HepG2 (cell line): Measurements from ENCODE around the gene EMID1. TPM values are rescaled to one million over a fixed set of nuclear protein-coding genes. Genes with fewer than 3 reads are reported as not detected.

Source experiments
- ATAC-seq: fragments of 200-7000 bp; cut with Tn5 transposase; 3 replicates; pipeline ENCODE4 v1.9.1; 2020; ENCODE audit warnings: mild to moderate bottlenecking, moderate library complexity
- BruUV-seq: library from RNA; stranded (reverse); fragments of 400-500 nt; replicated peaks from 2 replicates; lab custom pipeline; 2021; lab: Mats Ljungman, UMichigan
- CTCF ChIA-PET: fragments of 300-600 bp; formaldehyde crosslinking; extraction: SDS; loops from one replicate; lab custom pipeline; 2021; ENCODE audit warnings: low total read pairs, inconsistent platforms, low intra/inter-chr PET ratio; lab: Yijun Ruan, JAX
- POLR2A ChIA-PET: fragments of 350-600 bp; sonication (Branson Sonifier 250); formaldehyde crosslinking; loops from one replicate; lab custom pipeline; 2020; ENCODE audit warnings: antibody characterized with exemption, inconsistent platforms; lab: Yijun Ruan, JAX
- DNase-seq: peaks from one replicate; pipeline ENCODE4 v3.0.0-alpha.2; 2015; ENCODE audit warnings: low spot score
- FAIRE-seq: peaks from 3 replicates; lab custom pipeline; 2011; peaks lifted over from hg19 to GRCh38; lab: Jason Lieb, UNC
- H2AFZ ChIP-seq: one replicate; pipeline ENCODE4 v1.6.1; 2011; ENCODE audit warnings: low read length, inconsistent platforms
- H3K27ac ChIP-seq: fragments of 300-600 bp; 3 replicates; pipeline ENCODE4 v1.8.0; 2011; ENCODE audit warnings: mixed run types, mild to moderate bottlenecking, mixed read lengths, low read length, inconsistent platforms; ENCODE audit not compliant: insufficient read depth; ENCODE audit errors: extremely low read length
- H3K27me3 ChIP-seq, 2 experiments: fragments of 200-600 bp in 1 of 2; 2 replicates in 1 of 2; 3 replicates in 1 of 2; pipeline versions ENCODE4 v1.6.0 to v1.8.0; 2011; ENCODE audit warnings: low read length in 2 of 2, mild to moderate bottlenecking in 2 of 2, moderate library complexity in 2 of 2, inconsistent platforms in 1 of 2; ENCODE audit not compliant: insufficient read depth in 2 of 2, control insufficient read depth in 1 of 2
- H3K36me3 ChIP-seq, 2 experiments: fragments of 200-600 bp in 1 of 2; replicated peaks in 1 of 2; 2 replicates in 1 of 2; 3 replicates in 1 of 2; pipeline versions ENCODE4 v1.5.1 to v1.8.0; 2011; ENCODE audit warnings: low read length in 2 of 2, inconsistent platforms in 1 of 2; ENCODE audit not compliant: insufficient read depth in 2 of 2, control insufficient read depth in 1 of 2
- H3K4me1 ChIP-seq: 2 replicates; pipeline ENCODE4 v1.5.1; 2012; ENCODE audit warnings: low read length, inconsistent platforms; ENCODE audit not compliant: insufficient read depth
- H3K4me2 ChIP-seq: 2 replicates; pipeline ENCODE4 v1.6.0; 2011; ENCODE audit warnings: low read depth, low read length, inconsistent platforms
- H3K4me3 ChIP-seq, 3 experiments: fragments of 200-600 bp in 1 of 3; sonication (generic), shearing (Covaris generic) in 1 of 3; replicated peaks in 1 of 3; 2 replicates each; pipeline ENCODE4 v1.5.1; 2011 to 2016; ENCODE audit warnings: low read length in 3 of 3, inconsistent platforms in 2 of 3, low read depth in 2 of 3, mild to moderate bottlenecking in 2 of 3, control low read depth in 1 of 3, mixed read lengths in 1 of 3; ENCODE audit not compliant: insufficient read depth in 1 of 3
- H3K79me2 ChIP-seq: one replicate; pipeline ENCODE4 v1.6.1; 2011; ENCODE audit warnings: low read length, inconsistent platforms; ENCODE audit not compliant: insufficient read depth
- H3K9ac ChIP-seq: 2 replicates; pipeline ENCODE4 v1.6.0; 2011; ENCODE audit warnings: mild to moderate bottlenecking, low read depth, low read length, inconsistent platforms; ENCODE audit not compliant: insufficient read depth
- H3K9me3 ChIP-seq: 2 replicates; pipeline ENCODE4 v1.5.1; 2012; ENCODE audit warnings: mild to moderate bottlenecking, low read length
- H4K20me1 ChIP-seq: 2 replicates; pipeline ENCODE4 v1.6.0; 2011; ENCODE audit warnings: inconsistent platforms, mild to moderate bottlenecking, low read length, moderate library complexity; ENCODE audit not compliant: insufficient read depth
- AGO1 ChIP-seq: fragments of 200-400 bp; formaldehyde crosslinking; IDR thresholded peaks from 2 replicates; pipeline ENCODE4 v1.6.1; 2017; ENCODE audit warnings: mild to moderate bottlenecking, low read depth, low read length, moderate library complexity; ENCODE audit not compliant: poor library complexity, severe bottlenecking
- CCDC6 ChIP-seq: sonication (generic); formaldehyde crosslinking; IDR thresholded peaks from 2 replicates; pipeline ENCODE4 v1.8.1; 2022; ENCODE audit warnings: mild to moderate bottlenecking, missing genetic modification reagents, moderate library complexity
- ETV5 ChIP-seq: IDR thresholded peaks from 2 replicates; pipeline ENCODE4 v1.6.1; 2018; ENCODE audit warnings: missing biosample characterization, missing genetic modification reagents, inconsistent platforms, borderline replicate concordance
- KAT8 ChIP-seq: IDR thresholded peaks from 2 replicates; pipeline ENCODE4 v1.6.1; 2016; ENCODE audit warnings: missing genetic modification reagents, missing compliant biosample characterization
- ZBTB37 ChIP-seq: sonication (generic); formaldehyde crosslinking; IDR thresholded peaks from 2 replicates; pipeline ENCODE4 v1.4.0; 2020; ENCODE audit warnings: mild to moderate bottlenecking, missing genetic modification reagents
- ZFX ChIP-seq: sonication (generic); formaldehyde crosslinking; IDR thresholded peaks from 2 replicates; pipeline ENCODE4 v1.4.0; 2020; ENCODE audit warnings: mild to moderate bottlenecking, low read depth, missing genetic modification reagents, moderate library complexity
- ZNF430 ChIP-seq: sonication (generic); formaldehyde crosslinking; IDR thresholded peaks from 2 replicates; pipeline ENCODE4 v1.9.0; 2021; ENCODE audit warnings: mild to moderate bottlenecking, missing genetic modification reagents
- WGBS: methylation state at CpG from one replicate; pipeline ENCODE4 v1.1.6; 2017; ENCODE audit warnings: low lambda C conversion rate; 5-methylcytosine and 5-hydroxymethylcytosine counted together
- in situ Hi-C: cut with HindIII; loops from 2 replicates; pipeline ENCODE4 v1.10.0; 2017; ENCODE audit warnings: low pct_unique_long_range_greater_than_20kb; ENCODE audit not compliant: extremely low pct_ligation_motif_present
- intact Hi-C: fragments of 100-400 bp; cut with micrococcal nuclease; formaldehyde crosslinking; loops from one replicate; pipeline ENCODE4 v1.10.0; 2022; ENCODE audit not compliant: unreplicated experiment
- polyA plus RNA-seq, 8 experiments: library from polyadenylated mRNA; depleted of rRNA in 3 of 8; stranded (reverse) in 7 of 8; unstranded in 1 of 8; fragments of >200 nt; fragmentation: Illumina TruSeq in 4 of 8; extraction: Trizol in 4 of 8; gene quantifications; 2 replicates each; pipeline versions ENCODE4 v1.2.1 to v1.2.3, GENCODE V29; 2011 to 2016; ENCODE audit warnings: low read depth in 4 of 8, missing spikeins in 1 of 8, mixed read lengths in 1 of 8; ENCODE audit not compliant: insufficient read depth in 1 of 8
- total RNA-seq, 5 experiments: library from RNA; depleted of rRNA; stranded (reverse); fragments of >200 nt; fragmentation: Illumina TruSeq; extraction: Trizol; gene quantifications; 2 replicates each; pipeline ENCODE4 v1.2.3, GENCODE V29; 2016; ENCODE audit warnings: low read depth in 1 of 5
- TF ChIP-seq, protein P1 (sequence below): sonication (generic); formaldehyde crosslinking; IDR thresholded peaks from 2 replicates; pipeline ENCODE4 v1.5.1; 2020; ENCODE audit warnings: missing genetic modification reagents, mild to moderate bottlenecking, borderline replicate concordance

The EMID1 gene
- total and polyA plus RNA-seq, 2 of the 13 experiments (the other 11 are each of a cell fraction or from before 2014, with no cell fraction given): 0.45 to 0.82 TPM

GRCh38 chr22:29257751-29258181, 52.1 kb downstream of the EMID1 start:
- no peak overlapping the region for H3K9ac ChIP-seq
- in situ Hi-C loops (loop anchor here (10.0 kb wide), 1 partner anchor 393 kb away; no protein-coding TSS in a partner anchor), intact Hi-C loops (no loop called here)
- peaks cover 0 to 2% of the 10 kb centered on the region in 2 experiments; a peak in 1 of 5 replicates for H3K36me3 ChIP-seq
- POLR2A ChIA-PET: no interaction called here
- no peak overlapping the region for H3K4me2 ChIP-seq
- H3K4me1 ChIP-seq: peaks cover 11% of the 10 kb centered on the region
- 90% methylated on average over 3 of the region's 8 CpGs for WGBS
- no peak overlapping the region for H2AFZ ChIP-seq
- BruUV-seq: no TSS peak
- no peak overlapping the region for H3K27ac ChIP-seq
- DNase-seq: no peak
- no peaks in the 10 kb centered on the region for H3K79me2 ChIP-seq
- no peaks in the 10 kb centered on the region for H3K9me3 ChIP-seq
- CTCF ChIA-PET: no interaction called here
- no peaks in the 10 kb centered on the region for H3K27me3 ChIP-seq
- TF ChIP-seq ZBTB37 (CRISPR knock-in tag): no peak
- TF ChIP-seq, protein P1, sequence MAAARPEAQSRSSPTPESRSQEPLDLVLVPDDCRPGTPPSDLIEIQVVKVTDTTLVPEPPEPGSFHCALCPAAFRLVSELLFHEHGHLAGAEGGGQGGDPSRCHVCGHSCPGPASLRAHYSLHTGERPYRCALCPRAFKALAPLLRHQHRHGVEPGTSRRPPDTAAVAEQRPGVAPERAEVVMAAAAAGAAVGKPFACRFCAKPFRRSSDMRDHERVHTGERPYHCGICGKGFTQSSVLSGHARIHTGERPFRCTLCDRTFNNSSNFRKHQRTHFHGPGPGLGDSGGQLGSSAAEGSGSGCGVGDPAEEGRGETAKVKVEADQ (CRISPR knock-in tag): no peak
- TF ChIP-seq KAT8 (CRISPR knock-in tag): no peak
- TF ChIP-seq ETV5 (CRISPR knock-in tag): no peak
- TF ChIP-seq ZFX: no peak
- no peak for TF ChIP-seq AGO1
- TF ChIP-seq CCDC6: no peak
- no peak for TF ChIP-seq ZNF430 (CRISPR knock-in tag)
- TF ChIP-seq, all 625 proteins: peak for 0
- no peak overlapping the region for H3K4me3 ChIP-seq
- ATAC-seq (peak; percentile 7; the same call in 1 of the 3 replicates), FAIRE-seq (no peak)
- no peaks in the 10 kb centered on the region for H4K20me1 ChIP-seq
